Sigmoid colon (tissue), 4 donors: ENCODE measurements around the gene TSPEAR.

Experiments used
- EP300 ChIP-seq, 4 donors: sonication (generic); formaldehyde crosslinking; IDR thresholded peaks; one replicate each; pipeline ENCODE4 v1.6.1; 2017; ENCODE audit warnings: antibody characterized with exemption in 4 of 4
- POLR2A ChIP-seq, 2 donors: fragments of 450-650 bp; IDR thresholded peaks; one replicate each; pipeline ENCODE4 v1.6.1; 2016; ENCODE audit warnings: antibody characterized with exemption in 2 of 2, mild to moderate bottlenecking in 2 of 2, moderate library complexity in 2 of 2
- POLR2AphosphoS5 ChIP-seq, 4 donors: sonication (generic); formaldehyde crosslinking; IDR thresholded peaks; one replicate each; pipeline ENCODE4 v1.6.1; 2017; ENCODE audit warnings: antibody characterized with exemption in 4 of 4
- TF ChIP-seq, protein P1 (sequence below), 4 experiments: fragments of 450-650 bp in 3 of 4; fragments of 200-600 bp in 1 of 4; IDR thresholded peaks; one replicate each; pipeline ENCODE4 v1.5.1; 2016 to 2019; ENCODE audit warnings: antibody characterized with exemption in 4 of 4, mild to moderate bottlenecking in 3 of 4, moderate library complexity in 2 of 4

- TF ChIP-seq POLR2AphosphoS5 (IDR thresholded peaks at IDR 0.05), result no peak
- TF ChIP-seq, protein P1, sequence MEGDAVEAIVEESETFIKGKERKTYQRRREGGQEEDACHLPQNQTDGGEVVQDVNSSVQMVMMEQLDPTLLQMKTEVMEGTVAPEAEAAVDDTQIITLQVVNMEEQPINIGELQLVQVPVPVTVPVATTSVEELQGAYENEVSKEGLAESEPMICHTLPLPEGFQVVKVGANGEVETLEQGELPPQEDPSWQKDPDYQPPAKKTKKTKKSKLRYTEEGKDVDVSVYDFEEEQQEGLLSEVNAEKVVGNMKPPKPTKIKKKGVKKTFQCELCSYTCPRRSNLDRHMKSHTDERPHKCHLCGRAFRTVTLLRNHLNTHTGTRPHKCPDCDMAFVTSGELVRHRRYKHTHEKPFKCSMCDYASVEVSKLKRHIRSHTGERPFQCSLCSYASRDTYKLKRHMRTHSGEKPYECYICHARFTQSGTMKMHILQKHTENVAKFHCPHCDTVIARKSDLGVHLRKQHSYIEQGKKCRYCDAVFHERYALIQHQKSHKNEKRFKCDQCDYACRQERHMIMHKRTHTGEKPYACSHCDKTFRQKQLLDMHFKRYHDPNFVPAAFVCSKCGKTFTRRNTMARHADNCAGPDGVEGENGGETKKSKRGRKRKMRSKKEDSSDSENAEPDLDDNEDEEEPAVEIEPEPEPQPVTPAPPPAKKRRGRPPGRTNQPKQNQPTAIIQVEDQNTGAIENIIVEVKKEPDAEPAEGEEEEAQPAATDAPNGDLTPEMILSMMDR (IDR thresholded peaks at IDR 0.05), result no peak
- no peak for TF ChIP-seq POLR2A (IDR thresholded peaks at IDR 0.05)
- TF ChIP-seq EP300 (IDR thresholded peaks at IDR 0.05), result no peak
These were observed 9.8 kb downstream of the TSPEAR start for GRCh38 chr21:44701541-44701940.
